NCI-H1048 (cell line): Measurements from ENCODE around the gene CCDC141.

Experiments used
- DNase-seq: peaks from one replicate; lab custom pipeline; 2025; lab: John Stamatoyannopoulos, UW

Gene CCDC141

DNA sequence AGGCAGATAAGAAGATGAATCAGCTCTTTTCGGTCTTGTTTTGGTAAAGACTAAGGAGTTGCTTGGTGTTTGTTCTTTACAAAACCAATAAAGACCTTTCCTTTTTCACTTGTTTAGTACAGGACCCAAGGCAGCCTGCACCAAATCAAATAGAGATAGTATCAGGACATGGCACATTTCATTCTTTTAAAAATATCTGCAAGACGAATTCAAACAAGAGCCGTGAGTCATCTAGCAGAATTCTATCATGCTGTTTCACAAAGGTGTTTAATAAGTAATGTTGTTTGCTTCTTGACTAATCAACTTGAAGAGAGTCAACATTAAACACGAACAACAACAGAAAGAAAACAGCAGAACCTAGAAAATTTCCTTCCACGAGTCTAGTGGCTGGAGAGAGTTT lies 139.9 kb downstream of the CCDC141 start:
- no peak for DNase-seq

DNA sequence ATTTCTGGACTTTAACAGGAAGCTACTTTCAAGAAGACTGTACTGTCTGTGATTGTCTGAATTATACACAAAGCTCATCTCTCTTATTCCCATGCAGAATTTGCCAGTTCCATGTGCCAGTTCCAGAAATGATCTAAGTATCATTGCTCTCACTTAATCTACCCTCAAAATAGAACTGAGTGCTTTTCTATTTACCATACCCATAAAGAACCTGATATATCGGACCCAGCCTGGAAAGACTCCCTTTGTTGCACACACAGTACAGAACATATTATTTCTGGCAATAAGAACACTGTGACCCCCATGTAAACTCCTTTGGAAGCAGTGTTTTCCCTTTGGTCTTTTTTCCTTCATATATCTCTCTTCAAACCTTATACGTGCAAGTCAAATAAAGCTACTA lies 140.4 kb downstream of the CCDC141 start:
- DNase-seq, result no peak

DNA sequence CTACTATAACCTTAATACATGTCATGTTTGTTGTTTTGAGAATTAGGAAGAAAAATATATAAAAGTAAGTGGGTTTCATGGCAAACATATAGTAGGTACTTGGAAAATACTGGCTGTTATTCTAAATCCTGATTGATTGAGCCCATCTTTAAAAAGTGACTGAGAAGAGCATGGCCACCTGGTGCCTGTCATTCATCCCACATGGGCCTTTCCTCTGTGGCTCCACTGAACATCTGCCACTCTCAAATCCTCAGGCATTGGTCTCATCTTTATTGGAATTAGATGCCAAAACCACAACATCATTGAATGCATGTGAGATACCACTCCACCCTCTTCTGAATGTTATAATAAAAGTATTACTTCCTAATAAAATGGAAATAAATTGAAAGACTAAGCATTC lies 141.1 kb downstream of the CCDC141 start:
- DNase-seq, result no peak

DNA sequence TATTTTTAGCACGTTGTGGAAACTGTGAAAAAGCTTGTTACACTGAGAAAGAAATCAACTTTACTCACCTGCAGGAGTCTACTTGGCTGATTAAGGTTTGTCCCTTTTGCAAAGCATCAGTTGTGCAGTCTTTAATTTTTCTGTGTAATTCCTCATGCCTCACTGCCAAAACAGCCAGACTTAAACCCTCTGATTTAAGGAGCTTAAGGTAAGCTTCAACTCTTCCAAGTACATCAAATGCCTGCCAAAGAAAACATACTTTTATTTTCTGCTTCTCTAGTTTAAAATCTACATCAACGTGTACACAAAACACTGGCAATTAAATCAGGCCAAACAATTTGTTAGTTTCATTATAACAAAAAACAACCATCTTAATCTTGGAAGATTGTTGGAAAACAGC lies 144.7 kb downstream of the CCDC141 start:
- no peak for DNase-seq

DNA sequence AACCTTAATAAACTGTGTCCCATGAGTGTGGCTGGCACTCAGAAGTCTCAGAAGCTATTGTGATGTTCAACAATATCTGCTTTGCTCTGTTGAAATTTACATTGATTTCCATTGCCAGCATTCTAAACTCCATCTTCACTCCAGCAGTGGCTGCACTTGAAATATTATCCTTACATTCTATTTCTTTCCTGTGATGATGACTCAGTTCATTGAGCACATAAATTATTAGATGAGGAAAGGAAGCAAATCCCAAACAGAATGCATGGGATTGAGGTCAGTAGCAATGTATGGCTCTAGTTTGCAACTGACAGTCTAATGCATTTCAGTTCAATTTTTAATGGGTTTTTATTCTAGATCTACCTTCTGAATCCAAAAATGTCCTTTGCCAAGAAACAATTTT lies 150.3 kb downstream of the CCDC141 start:
- no peak for DNase-seq

DNA sequence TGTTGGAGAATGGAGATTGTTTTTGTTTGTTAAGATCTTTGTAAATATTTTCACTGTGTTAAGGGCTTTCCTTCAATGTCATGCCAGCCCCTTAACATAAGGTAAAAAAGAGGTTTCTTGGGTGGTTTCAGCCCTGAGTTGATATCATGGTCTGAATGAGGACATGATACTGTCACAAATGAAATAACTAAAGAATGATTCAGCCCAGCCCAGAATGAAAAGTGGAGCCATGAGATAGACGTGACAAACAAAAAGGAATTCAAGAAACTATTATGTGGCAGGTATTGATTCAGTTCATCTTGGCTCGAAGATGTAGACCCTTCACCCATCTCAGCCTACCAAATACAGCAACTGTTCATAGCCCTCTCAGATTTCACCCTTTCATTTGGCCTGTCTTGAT lies 154.1 kb downstream of the CCDC141 start:
- DNase-seq, result no peak

DNA sequence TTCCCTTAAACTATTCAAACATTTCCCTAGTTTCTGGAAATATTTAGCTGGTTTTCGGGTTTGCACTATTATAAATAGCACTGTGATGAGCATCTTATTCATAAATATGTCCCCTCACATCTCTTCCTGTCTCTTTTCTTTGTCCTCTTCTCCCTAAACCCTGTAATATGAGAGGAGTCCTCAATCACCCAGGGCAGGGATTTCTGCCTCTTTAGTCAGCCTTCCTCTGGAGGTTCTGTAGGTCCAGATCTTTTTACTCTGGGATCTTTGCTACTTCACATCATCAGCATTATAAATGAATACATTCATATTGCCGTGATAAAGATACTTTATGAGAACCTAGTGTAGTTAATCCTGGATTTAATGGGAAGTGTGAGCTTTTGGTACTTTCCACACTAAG lies 154.8 kb downstream of the CCDC141 start:
- DNase-seq, result no peak

DNA sequence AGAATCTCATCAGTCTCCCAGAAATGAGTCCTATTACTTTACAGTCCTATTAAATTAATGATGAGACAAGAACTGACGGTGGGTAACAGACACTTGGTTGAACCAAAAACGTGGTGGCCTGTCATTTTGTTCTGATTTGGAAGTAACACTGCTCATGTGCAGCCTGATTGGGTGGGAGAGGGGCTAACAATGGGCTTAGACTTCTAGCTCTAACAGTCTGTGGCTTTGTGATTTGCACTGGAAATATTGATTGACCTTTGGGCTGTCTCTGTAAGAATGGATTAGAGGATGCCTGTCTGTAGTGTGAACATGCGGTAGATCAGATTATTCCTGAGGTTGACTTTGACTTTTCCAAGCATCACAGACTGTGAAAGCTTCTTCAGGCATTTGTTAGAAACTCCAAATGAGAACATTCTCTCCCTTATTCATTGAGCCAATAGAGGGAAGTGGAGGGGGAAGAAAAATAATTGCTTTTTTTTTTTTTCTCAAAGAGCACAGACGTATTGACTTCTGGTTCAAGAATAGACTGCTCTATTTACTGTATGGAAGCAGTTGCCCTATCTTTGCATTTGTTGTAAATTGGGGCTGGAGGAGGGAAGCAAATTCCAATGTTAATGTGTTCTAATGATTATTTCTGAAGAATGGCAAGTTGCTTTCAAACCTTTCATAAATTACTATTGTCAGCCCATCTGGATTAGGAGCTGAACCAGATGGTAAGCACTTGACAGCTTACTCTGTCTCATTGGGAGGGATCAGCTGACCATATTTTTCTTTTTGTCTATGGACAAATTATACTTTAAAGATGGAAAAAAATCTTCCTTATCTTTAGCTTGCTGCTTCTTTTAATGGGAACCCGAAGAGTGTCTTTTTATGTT lies 156.9 kb downstream of the CCDC141 start:
- no peak for DNase-seq

DNA sequence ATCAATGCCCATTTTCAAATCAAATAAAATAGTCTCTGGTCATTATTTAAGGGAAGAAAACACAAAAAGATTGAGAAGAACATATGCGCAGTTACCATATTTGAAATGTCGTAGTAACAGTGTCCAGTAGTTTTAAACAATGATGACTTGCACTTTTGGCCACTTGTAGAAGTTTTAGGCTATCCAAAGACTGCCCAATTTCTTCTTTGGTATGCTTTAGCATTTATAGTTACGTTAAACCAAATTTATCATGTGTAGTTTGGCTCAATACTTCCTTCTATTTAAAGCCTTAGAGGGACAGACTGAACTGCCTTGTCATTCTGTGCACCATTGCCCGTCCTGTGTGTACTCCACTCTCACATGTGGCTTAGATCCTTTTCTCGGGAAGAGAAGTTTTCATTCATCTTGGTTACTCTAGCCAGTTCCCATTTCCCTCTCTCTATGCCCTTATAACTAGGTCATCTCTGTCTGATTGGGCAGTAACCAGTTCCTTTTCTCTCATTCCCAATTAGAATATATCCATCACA lies 157.9 kb downstream of the CCDC141 start:
- DNase-seq, result no peak

DNA sequence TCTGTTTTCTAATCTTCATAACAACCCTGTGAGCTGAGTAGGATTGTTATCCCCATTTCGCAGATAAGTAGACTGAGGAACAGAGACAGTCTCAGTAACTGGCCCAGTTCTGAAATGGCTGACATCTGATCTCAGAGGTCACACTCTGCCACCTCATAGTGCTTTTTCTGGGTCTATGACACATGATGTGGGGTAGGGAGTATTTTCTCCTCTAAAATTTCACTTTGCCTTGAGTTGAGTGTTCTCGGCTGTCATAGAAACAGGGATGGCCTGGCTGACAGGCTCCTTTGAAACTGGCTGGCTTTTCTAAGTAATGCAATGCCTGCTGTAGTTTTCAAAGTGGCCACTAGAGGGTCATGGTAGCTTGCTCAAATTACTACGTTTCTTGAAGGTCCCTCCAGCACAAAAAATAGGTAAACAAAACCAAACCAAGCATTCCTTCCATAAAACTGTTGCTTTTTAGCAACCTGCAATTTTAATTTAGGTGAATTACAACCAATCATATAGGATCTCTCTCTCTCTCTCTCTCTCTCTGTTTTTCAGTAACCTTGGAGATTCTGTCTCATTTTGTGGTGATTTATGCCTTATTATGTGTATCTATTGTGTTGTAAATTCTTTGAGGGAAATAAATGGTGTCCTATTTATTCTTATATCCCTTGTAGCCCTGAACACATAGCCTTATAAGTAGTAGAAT lies 158.5 kb downstream of the CCDC141 start:
- DNase-seq, result peak; percentile 59

DNA sequence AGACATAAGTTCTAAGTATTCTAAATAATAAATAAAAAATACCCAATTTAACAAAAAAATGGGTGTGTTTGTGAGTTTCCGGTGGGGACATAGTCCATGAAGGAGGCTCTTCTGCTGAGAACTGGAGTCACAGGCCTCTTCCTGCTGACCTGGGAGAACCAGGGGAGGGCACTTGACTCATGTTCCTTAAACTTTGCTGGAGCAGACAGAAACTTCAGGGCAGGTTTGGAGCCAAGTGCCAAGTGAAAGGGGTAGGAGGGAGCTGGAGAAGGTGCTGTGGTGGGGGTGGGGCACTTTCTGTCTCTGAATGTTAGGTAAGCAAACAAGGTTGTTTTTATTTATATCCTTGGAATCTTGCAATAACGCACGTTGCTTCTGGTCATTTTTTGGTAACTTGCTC lies 163.9 kb downstream of the CCDC141 start:
- no peak for DNase-seq

DNA sequence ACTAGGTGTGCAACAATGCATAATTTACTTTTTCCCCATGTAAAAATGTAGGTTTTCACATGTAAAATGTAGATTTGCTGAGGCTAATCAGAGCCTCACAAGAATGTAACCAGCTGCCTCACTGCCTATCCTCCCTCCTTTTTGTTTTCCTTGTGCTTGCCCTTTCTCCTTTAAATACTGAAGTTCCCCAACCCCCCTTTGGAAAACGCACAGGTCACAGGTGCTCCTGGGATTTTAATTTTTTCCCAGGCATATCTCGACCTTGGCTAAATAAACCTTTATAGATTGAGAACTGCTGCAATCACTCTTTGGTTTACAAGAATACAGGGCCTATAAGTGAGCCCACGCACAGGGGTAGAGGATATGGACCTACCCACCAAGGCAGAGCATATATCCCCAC lies 165.5 kb downstream of the CCDC141 start:
- no peak for DNase-seq

DNA sequence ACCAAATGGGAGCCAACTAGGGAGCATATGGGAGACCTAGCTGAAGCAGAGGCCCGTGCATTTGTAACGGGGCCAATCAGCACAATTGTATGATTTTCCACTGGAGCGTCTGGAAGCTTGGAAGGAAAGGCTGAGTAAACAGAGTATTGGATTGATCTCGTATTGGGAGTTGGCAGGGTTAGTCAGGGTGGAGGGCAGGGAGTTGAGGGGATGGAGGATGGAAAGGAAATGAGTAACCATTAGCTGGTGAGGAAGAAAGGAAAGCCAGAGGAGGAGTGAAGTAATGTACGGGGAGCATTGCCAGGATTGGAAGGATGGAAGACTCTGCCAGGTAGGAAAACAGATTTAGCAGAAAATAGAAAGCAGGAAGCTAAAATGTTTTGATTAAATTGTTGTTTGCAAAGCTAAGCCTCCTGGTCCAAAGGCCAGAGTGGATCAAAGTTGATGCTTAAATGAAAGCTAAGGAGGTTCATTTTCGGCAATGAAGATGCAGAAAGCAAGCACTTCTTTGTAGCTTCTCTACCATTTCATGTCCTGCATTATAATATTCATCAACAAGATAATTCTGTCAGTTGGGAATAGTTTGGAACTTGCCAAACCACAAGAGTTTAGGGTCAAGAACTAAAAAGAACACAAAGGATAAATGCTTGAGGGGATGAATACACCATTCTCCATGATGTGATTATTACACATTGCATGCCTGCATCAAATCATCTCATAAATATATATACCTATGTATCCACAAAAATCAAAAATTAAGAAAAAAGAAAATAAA lies 167.1 kb downstream of the CCDC141 start:
- no peak for DNase-seq

DNA sequence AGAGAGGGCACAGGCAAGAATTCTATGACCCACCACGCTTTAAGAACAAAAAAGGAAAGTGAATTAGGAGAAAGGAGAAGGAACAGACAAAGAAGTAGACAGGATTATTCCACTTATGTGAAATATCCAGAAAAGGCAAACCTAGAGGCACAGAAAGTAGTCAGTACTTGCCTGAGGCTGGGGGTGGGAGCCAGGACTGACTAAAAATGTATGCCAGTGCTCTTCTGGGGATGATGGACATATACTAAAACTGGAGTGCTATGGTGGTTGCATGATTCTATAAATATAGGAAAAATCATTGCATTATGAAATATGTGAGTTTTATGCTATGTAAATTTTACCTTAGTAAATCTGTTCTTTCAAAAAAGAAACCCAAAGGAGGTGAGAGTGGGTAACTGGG lies 168.9 kb downstream of the CCDC141 start:
- no peak for DNase-seq

DNA sequence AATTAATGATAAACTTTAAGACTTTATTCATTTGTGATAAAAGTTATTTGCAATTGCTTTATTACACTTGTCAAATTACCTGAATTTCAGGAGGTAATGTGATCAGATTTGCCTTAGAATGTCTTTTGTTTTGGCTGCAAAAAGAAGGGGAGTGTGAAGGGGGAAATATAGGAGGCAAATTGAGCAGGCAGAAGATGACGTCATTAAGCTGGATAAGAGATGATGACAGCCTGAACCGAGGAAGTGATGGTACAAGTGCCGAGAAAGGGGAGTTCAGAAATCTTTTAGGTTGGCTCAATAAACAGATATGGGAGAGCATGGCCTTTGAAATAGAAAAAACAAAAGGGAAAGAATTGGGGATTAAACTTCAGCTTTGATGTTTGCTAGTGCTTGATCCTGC lies 169.7 kb downstream of the CCDC141 start:
- no peak for DNase-seq

DNA sequence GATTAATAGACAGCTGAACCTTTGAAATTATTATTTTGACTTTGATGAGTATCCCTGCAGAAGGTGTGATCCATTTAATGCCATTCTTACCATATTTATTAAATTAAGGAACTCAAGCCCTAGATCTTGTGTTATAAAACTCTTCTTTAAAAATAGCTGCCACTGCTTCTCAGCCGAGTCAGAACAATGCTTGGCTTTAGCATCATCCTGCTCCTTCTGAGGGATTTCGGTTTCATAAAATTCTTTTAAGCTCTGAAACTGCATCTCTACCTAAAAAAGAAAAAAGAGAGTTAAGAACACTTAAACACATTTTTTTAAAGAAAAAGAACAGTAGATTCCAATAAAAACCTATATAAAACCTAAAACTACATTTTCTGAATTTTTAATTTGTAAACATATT lies 172.1 kb downstream of the CCDC141 start:
- DNase-seq, result no peak

DNA sequence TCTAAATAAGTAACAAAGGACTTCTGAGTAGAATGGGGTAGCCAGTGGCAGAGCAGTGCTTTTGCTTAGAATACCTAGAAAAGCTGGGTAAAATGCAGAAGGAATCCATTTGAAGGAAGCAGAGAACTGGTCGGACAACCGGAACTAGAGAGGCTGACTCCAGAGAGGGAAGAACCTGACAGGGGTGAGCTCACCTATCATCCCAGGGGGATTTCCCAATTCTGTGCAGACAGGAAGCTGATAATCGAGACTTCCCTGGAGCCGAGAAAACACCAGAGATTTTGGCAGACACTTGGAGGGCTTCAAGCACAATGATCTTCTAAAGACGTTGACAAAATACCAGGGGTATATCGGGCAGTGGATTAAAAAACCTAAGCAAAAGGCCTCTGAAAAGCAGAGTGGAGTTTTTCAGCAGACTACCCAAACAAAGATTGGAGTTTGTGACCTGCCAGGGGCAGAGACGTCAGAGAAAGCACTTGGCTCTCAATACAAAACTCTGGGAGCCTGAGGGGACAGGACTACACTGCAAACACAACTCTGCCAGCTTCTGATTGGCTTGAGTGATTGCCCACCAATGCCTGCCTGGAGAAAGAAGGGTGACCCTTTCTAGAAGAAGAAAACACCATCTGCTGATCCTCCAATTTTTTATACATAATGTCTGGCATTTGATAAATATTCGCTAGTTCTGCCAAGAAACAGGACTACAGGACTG lies 175.3 kb downstream of the CCDC141 start:
- no peak for DNase-seq

DNA sequence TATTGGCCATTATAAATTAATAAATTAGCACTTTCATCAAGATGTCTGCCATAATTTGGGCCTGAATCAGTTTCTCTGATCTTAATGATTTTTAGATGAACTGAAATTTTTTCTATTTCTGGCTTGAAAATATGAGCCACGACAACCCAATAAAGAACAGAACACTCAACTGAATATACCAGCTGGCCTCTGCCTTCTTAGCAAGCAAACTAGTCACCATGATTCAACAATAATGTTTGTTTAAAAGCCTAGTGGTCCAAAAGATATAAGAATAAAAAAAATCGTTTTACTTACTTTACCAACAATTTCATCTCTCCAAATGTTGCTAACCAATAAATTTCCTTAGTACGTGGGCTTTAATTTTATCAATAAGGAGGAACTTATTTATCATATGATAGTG lies 176.0 kb downstream of the CCDC141 start:
- DNase-seq, result no peak

DNA sequence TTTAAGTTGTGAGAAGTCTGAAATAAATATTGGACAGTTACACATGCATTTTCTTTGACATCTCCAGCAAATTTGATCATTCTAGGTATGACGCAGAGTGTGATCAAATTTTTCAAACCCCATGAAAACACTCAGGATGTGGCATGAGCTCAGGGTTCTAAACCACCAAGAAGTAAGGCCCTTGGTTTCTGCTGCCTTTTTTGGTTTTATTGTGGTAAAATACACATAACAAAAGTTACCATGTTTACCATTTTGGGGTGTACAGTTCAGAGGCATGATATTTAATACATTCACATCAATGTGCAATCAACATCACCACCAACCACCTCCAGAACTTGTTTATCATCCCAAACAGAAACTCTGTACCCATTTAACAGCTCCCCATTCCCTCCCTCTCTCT lies 178.4 kb downstream of the CCDC141 start:
- no peak for DNase-seq

DNA sequence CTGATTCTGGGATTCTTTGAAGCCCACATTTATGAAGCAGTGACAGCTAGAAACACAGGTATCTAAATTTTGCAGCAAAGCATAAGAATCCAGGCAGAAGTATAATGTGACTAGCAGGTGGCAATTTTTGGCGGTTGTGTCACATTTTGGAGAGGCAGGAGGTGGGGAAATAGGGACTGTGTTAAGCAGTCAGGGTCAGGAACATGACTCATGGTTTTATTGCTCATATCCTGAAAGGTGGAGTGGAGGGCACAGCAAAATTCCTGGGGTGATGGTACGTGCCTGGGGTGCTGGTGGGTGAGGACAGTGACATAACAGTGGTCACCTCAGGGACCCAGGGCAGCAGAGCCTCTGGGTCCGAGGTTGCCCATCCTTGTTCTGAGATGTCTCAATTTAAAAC lies 179.2 kb downstream of the CCDC141 start:
- no peak for DNase-seq

DNA sequence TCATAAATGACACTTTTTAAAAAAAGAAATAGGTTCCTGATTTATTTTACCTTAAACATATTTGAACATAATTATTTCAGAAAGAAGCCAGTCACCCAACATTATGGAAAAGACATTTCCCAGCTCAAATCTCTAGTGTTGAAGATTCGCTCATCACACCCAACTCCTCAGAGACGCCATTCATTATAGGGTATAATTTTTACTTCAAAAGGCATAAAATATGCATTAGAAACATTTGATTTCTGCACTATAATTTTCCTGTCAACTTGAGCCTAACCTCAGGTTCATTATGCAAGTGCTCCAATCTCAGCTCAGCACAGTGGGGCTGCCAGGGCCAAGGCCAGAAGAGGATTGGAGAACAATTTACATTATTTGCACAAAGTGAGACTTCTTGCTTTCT lies 183.9 kb downstream of the CCDC141 start:
- no peak for DNase-seq
